Body of pancreas (tissue), 4 donors: Measurements from ENCODE around the gene NAGPA.

Experiments
- CTCF ChIP-seq, 7 experiments: fragments of 450-650 bp in 4 of 7; fragments of 200-600 bp in 3 of 7; sonication (generic) in 3 of 7; IDR thresholded peaks; one replicate each; pipeline ENCODE4 v1.5.1; 2016 to 2019; ENCODE audit warnings: antibody characterized with exemption in 7 of 7
- POLR2A ChIP-seq, 3 donors: fragments of 450-650 bp; IDR thresholded peaks; one replicate each; pipeline ENCODE4 v1.6.1; 2016; ENCODE audit warnings: antibody characterized with exemption in 3 of 3, mild to moderate bottlenecking in 2 of 3

- TF ChIP-seq CTCF (IDR thresholded peaks at IDR 0.05) (no peak), POLR2A (IDR thresholded peaks at IDR 0.05) (no peak)
Observed at GRCh38 chr16:5022521-5022920, 11.2 kb downstream of the NAGPA start.
